NCI-H510A (cell line): Measurements from ENCODE around the gene B4GALNT4.
"Not testable (repeated sequence)": the region's sequence is repeated elsewhere in the genome, so short reads cannot be mapped to it uniquely, and the experiment has no call there.

Experiments used
- DNase-seq: peaks from one replicate; lab custom pipeline; 2025; lab: John Stamatoyannopoulos, UW

Gene B4GALNT4

GRCh38 chr11:375065-376025 is 6.0 kb downstream of the B4GALNT4 start:
- DNase-seq = no peak

DNA sequence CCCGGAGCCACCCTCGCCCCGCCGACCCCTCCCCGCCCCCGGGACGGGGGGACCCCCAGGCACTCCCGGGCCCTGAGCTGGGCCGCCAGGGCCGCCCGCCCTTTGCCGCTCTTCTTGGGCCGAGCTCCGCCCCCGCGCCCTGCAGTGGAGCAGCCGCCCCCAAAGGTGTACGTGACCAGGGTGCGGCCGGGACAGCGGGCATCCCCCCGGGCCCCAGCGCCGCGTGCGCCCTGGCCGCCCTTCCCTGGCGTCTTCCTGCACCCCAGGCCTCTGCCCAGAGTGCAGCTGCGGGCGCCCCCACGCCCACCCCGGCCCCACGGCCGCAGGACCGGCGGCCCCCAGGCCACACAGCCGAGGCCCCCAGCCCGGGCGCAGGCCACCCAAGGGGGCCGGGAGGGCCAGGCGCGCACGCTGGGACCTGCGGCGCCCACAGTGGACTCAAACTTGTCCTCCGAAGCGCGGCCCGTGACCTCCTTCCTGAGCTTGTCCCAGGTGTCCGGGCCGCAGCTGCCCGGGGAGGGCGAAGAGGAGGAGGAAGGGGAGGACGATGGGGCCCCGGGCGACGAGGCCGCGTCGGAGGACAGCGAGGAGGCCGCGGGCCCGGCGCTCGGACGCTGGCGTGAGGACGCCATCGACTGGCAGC is 7.4 kb downstream of the B4GALNT4 start:
- DNase-seq = no peak

- no peak for DNase-seq
Measured at GRCh38 chr11:377174-377865, 8.0 kb downstream of the B4GALNT4 start.

GRCh38 chr11:377883-378500 is 8.7 kb downstream of the B4GALNT4 start:
- DNase-seq = no peak

GRCh38 chr11:379205-380094 is 10.2 kb downstream of the B4GALNT4 start:
- no peak for DNase-seq

DNA sequence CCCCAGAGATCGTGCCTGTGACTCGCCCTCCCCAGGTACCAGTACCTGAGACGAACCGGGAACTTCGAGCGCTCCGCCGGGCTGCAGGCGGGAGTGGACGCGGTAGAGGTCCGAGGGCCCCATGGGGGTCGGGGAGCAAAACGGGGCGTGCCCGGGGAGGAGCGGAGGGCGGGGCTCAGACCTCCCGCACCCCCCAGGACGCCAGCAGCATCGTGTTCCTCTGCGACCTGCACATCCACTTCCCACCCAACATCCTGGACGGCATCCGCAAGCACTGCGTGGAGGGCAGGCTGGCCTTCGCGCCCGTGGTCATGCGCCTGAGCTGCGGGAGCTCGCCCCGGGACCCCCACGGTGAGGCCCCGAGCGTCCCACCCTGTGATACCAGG is 10.8 kb downstream of the B4GALNT4 start:
- no peak for DNase-seq

DNA sequence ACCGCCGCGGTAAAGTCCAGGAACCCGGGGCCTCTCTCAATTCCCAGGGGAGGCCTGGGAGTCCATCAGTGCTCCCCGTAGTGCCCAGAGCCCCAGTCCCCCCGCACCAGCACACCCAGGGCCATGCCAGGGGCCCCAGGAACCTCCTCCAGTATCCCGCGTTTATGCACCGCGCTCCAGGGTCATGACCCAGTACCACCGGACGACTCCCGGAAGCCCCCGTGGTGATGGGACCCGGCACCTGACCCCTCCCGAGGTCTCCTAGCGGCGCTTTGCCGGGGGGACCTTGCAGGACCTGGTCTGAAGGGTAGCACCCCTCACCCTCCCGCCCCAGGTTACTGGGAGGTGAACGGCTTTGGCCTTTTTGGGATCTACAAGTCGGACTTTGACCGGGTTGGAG is 11.2 kb downstream of the B4GALNT4 start:
- DNase-seq = no peak

DNA sequence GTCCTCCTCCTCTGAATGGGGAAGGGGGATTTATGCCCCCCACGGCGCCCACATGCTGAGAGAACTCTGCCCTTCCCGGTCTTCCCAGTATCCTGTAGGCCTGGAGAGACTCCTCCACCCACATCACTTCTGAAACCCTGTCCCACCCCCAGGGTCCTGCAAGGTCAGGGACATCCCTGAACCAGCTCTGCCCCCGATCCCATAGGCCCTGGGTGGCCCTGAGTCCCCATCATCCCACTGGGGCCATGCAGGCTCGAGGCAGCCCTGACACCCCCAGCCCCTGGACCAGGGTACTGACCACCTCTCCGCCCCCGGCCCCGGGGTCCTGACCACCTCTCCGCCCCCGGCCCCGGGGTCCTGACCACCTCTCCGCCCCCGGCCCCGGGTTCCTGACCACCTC is 11.7 kb downstream of the B4GALNT4 start:
- no peak for DNase-seq

GRCh38 chr11:381501-382072 is 12.3 kb downstream of the B4GALNT4 start:
- DNase-seq = no peak

- DNase-seq = no peak
Measured at GRCh38 chr11:382081-382629, 12.9 kb downstream of the B4GALNT4 start.

DNA sequence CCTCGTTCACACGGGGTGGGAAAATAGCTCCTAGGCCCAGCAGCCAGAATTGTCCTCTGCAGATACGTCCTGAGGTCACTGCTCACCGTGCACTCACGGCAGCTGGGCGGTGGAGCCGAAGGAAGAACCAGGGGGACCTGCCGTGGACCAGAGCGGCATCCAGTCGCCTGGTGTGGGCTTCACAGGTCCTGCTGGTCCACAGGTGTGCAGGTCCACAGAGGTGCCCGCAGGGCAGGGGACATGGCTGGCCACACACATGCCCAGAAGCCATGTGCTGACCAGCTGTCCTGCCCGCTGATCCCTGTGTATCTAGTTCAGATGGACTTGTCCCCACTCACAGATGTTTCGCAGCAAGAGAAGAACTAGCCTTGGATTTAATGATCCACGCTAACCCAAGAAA is 14.1 kb downstream of the B4GALNT4 start:
- DNase-seq = no peak

DNA sequence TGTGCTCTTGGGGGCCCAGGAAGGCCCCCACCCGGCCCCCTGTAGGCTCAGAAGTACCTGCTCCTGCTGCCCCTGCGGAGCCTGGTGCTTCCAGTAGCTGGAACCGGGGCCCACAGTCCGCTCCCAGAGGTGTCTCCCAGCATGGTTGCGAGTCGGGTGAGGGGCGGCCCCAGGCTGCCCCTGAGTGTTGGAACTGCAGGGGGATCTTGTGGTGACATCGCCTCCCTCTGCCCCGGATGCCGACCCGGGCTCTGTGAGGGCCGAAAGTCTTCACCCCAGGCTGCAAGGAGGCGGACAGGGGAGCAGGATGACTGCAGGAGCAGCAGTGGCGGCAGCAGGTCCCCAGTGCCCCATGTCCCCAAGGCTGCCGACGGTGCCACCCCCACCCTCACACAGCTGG is 15.2 kb downstream of the B4GALNT4 start:
- no peak for DNase-seq

DNA sequence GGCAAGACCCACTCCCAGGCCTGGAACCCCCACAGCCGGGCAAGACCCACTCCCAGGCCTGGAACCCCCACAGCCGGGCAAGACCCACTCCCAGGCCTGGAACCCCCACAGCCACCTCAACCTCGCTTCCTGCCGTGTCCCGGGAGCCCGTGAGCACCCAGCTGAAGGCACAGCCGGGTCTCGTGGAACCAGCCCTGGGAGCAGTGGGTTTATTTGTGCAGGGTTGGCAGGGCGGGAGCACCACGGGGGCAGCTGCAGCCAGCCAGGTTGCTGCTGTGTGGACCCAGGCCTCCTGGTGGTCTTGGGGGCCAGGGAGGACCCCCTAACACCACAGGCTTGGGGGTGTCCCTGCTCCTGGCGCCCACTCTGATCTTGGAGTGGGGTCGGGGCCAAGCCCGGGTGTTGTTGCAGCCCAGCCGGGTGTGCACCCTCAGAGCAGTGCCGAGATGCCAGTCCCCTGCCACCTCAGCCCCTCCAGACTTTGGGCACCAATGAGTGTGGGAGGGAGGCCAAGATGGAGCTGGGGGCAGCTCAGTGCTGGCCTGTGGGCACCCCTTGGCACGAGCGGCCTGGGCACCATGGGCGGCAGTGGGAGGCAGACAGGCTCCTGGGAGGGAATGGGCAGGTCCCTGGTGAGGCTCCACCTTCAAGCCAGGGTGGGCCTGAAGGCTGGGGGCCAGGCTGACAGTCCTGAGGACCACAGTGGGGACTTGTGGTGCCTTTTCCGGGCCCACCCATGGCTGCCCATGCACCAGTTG is 16.5 kb downstream of the B4GALNT4 start:
- DNase-seq = no peak

DNA sequence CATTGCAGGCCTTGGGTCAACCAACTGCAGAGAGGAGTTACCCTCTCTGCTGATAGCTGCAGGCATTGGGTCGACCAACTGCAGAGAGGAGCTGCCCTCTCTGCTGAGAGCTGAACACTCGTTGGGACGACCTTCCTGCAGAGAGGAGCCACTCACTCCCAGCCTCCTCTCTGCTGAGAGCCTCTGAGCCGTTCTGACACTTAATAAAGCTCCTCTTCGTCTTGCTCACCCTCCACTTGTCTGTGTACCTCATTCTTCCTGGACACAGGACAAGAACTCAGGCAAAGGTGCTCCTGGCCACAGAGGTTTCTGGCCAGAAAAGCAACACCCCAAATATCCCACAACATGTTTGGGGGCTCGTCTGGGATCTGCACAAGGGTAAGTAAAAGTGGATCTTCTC is 17.2 kb downstream of the B4GALNT4 start:
- no peak for DNase-seq

- DNase-seq = no peak
Measured at GRCh38 chr11:387193-387793, 18.0 kb downstream of the B4GALNT4 start.

DNA sequence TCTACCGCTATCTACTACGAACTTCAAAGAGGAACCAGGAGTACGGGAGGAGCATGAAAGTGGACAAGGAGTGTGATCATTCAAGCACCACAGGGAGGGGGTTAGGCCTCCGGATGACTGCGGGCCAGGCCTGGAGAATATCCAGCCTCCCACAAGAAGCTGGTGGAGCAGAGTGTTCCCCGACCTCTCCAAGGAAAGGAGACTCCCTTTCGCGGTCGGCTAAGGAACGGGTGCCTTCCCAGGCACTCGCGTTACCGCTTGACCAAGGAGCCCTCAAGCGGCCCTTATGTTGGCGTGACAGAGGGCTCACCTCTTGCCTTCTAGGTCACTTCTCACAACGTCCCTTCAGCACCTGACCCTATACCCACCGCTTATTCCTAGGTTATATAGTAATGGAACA is 20.1 kb downstream of the B4GALNT4 start:
- not testable (repeated sequence) for DNase-seq

DNA sequence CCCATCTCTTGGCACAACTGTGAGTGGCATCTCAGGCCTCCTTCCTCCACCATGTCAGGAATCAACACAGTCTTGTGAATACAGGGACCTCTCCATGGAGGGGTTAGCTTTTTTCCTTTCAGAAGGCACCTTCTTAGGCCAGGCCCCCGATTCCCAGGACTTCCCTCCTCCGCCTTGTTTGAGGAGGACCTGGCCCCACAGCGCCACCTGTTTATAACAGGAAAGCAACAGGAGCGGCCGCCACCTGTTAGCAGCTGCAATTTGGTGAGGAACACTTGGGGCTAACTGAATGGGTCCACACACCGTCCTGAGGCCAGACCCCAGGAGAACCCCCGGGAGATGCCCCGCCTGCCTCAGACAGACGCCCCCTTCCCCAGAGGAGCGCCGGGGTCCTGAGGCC is 20.9 kb downstream of the B4GALNT4 start:
- DNase-seq = no peak

DNA sequence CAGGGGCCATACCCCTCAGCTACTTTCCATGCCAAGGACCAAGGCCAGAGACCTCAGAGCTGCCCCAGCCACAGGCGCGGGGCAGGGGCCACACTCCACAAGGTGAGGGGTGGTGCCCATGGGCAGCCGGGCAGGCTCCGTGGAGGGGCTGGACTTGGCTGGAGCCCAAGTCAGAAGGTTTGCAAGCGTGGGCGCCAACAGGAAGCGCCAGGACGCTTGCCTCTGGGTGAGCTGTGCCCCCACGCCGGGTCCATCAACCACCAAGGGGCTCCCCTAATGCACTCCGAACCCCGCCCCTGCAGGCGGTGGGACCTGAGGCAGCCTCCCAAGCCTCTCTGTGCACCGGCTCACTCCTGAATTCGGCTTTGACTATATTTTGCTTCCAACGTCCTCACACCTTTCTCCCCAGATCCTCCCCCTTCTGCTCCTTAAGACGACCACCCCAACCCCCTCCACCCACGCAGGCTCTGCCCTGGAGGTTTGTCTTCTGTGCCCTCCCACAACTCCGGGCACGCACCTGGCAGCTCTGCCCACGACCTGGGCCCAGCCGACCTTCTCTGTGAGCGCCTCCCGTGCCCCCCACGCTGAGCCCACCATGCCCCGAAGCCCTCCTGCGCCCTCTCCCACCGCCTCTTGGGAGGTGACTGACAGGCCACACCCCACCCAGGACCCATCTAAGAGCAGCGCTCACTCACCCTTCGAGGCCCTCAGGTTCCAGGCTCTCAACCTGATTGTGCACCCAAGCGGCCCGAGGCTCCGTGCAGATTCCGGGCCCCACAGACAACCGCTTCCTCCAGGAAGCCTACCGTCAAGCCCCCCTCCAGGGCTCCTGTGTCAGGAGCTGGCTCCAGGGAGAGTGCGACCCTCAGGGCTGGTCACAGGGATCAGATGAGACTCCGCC is 22.1 kb downstream of the B4GALNT4 start:
- no peak for DNase-seq
